ENCODE measurements around the gene TBCEL.

DNA sequence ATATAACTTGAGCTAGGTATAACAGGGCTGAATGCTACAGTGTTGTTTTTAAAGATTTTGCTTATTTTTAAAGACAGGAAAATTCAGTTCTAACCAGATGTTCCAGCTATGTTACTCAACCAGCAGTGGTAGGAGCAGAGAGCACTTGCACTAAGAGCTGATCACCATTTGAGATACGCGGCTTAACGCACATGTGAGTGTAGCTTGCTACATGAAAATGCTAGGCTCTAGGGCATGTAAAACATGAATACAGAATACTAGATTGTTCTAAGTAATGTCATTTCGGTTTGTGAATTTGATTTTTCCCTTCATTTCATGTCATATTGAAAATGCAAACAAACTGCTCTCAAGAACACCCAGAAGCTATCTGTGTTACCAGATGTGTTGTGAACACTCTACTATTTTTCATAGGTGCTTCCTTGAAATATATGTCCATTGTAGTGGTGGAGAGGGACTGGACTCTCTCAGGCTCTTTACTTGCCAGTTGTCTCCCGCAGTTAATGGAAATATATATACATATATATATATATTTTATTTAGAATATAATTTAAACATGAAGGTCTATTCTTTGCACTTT lies 66.3 kb downstream of the TBCEL start:
- TF ChIP-seq, protein P1, sequence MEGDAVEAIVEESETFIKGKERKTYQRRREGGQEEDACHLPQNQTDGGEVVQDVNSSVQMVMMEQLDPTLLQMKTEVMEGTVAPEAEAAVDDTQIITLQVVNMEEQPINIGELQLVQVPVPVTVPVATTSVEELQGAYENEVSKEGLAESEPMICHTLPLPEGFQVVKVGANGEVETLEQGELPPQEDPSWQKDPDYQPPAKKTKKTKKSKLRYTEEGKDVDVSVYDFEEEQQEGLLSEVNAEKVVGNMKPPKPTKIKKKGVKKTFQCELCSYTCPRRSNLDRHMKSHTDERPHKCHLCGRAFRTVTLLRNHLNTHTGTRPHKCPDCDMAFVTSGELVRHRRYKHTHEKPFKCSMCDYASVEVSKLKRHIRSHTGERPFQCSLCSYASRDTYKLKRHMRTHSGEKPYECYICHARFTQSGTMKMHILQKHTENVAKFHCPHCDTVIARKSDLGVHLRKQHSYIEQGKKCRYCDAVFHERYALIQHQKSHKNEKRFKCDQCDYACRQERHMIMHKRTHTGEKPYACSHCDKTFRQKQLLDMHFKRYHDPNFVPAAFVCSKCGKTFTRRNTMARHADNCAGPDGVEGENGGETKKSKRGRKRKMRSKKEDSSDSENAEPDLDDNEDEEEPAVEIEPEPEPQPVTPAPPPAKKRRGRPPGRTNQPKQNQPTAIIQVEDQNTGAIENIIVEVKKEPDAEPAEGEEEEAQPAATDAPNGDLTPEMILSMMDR (IDR thresholded peaks at IDR 0.05; ENCODE audit: insufficient read depth, low read length, poor library complexity, severe bottlenecking) = no peak
- TF ChIP-seq EZH2phosphoT487 (conservative IDR thresholded peaks at IDR 0.05; ENCODE audit: low read length) = no peak

Data from SU-DHL-6 (cell line).